ENCODE measurements around the gene GPAT3.
A peak's percentile ranks its signal among the peaks of the same experiment; 100 is the strongest.
"Not testable (repeated sequence)": the region's sequence is repeated elsewhere in the genome, so short reads cannot be mapped to it uniquely, and the experiment has no call there.

The GPAT3 gene

GRCh38 chr4:83498187-83498586 is 37.7 kb upstream of the GPAT3 start:
- H3K36me3 ChIP-seq (ENCODE audit: control insufficient read depth, insufficient read depth, low read length): no peaks in the 10 kb centered on the region
- TF ChIP-seq, protein P1, sequence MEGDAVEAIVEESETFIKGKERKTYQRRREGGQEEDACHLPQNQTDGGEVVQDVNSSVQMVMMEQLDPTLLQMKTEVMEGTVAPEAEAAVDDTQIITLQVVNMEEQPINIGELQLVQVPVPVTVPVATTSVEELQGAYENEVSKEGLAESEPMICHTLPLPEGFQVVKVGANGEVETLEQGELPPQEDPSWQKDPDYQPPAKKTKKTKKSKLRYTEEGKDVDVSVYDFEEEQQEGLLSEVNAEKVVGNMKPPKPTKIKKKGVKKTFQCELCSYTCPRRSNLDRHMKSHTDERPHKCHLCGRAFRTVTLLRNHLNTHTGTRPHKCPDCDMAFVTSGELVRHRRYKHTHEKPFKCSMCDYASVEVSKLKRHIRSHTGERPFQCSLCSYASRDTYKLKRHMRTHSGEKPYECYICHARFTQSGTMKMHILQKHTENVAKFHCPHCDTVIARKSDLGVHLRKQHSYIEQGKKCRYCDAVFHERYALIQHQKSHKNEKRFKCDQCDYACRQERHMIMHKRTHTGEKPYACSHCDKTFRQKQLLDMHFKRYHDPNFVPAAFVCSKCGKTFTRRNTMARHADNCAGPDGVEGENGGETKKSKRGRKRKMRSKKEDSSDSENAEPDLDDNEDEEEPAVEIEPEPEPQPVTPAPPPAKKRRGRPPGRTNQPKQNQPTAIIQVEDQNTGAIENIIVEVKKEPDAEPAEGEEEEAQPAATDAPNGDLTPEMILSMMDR (IDR thresholded peaks at IDR 0.05; ENCODE audit: insufficient read depth, low read length, poor library complexity, severe bottlenecking): no peak
- no peak for DNase-seq (ENCODE audit: extremely low read depth, insufficient read length)
- no peak overlapping the region for H3K4me3 ChIP-seq (replicated peaks; ENCODE audit: low read depth, low read length)
- no peaks in the 10 kb centered on the region for H3K27me3 ChIP-seq (replicated peaks; ENCODE audit: control insufficient read depth, insufficient read depth, low read length)

DNA sequence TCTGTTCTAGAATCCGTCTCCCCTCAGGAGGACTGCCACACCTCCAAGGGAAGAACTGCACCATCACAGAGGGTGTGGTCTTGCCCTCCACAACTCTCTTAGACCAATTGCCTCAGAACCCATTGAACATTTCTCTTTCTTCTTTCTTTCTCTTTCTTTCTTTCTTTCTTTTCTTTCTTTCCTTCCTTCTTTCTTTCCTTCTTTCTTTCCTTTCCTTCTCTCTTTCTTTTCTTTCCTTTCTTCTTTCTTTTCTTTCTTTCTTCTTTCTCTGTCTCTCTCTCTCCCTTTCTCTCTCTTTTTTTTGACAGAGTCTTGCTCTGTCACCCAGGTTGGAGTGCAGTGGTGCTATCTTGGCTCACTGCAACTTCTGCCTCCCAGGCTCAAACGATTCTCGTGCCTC is 34.2 kb upstream of the GPAT3 start:
- H3K4me3 ChIP-seq (replicated peaks; ENCODE audit: low read depth, low read length); H3K36me3 ChIP-seq (ENCODE audit: control insufficient read depth, insufficient read depth, low read length); H3K27me3 ChIP-seq (replicated peaks; ENCODE audit: control insufficient read depth, insufficient read depth, low read length); DNase-seq (ENCODE audit: extremely low read depth, insufficient read length): not testable (repeated sequence)

DNA sequence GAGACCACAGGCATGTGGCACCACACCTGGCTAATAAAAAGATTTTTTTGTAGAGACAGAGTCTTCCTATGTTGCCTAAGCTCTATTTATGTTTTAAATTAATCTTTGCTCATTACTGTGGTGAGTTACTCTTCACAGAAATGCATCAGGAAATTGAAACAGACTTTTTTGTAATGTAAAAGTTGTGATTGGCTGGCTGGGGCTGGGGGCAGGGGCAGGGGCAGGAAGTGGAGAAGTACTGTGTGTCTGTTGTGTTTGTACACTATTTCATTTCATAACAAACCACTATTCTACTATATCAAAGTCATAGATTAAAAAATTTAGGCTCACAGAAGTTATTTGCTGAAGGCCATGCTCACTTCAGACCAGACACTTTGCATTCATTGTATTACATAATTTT is 31.9 kb upstream of the GPAT3 start:
- Histone ChIP-seq H3K4me3 (replicated peaks; ENCODE audit: low read depth, low read length) (no peak overlapping the region), H3K36me3 (ENCODE audit: control insufficient read depth, insufficient read depth, low read length) (no peaks in the 10 kb centered on the region), H3K27me3 (replicated peaks; ENCODE audit: control insufficient read depth, insufficient read depth, low read length) (no peaks in the 10 kb centered on the region)
- DNase-seq (ENCODE audit: extremely low read depth, insufficient read length): no peak
- TF ChIP-seq, protein P1 (IDR thresholded peaks at IDR 0.05; ENCODE audit: insufficient read depth, low read length, poor library complexity, severe bottlenecking): no peak

DNA sequence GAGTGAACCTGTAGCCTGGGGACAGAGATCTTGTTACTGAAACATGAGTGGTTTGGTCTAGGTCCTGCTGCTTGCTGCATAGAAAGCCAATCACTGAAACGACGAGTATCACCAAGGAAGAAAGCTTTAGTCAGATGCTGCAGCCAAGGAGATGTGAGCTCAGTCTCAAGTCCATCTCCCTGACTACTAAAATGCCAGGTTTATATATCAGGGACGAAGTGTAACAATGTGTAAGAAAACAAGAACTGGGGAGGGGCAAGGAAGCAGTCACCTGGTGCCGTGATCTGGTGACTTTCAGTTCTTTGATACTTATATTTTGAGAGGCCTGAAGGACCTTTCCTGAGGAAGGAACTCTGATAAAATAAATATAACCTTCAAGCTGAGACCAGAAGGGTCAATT is 31.4 kb upstream of the GPAT3 start:
- Histone ChIP-seq H3K36me3 (ENCODE audit: control insufficient read depth, insufficient read depth, low read length) (no peaks in the 10 kb centered on the region), H3K27me3 (replicated peaks; ENCODE audit: control insufficient read depth, insufficient read depth, low read length) (no peaks in the 10 kb centered on the region), H3K4me3 (replicated peaks; ENCODE audit: low read depth, low read length) (no peak overlapping the region)
- TF ChIP-seq, protein P1 (IDR thresholded peaks at IDR 0.05; ENCODE audit: insufficient read depth, low read length, poor library complexity, severe bottlenecking): no peak
- DNase-seq (ENCODE audit: extremely low read depth, insufficient read length): no peak

GRCh38 chr4:83504996-83505395 is 30.9 kb upstream of the GPAT3 start:
- no peaks in the 10 kb centered on the region for H3K36me3 ChIP-seq (ENCODE audit: control insufficient read depth, insufficient read depth, low read length)
- TF ChIP-seq, protein P1 (IDR thresholded peaks at IDR 0.05; ENCODE audit: insufficient read depth, low read length, poor library complexity, severe bottlenecking): no peak
- no peak overlapping the region for H3K4me3 ChIP-seq (replicated peaks; ENCODE audit: low read depth, low read length)
- no peaks in the 10 kb centered on the region for H3K27me3 ChIP-seq (replicated peaks; ENCODE audit: control insufficient read depth, insufficient read depth, low read length)
- no peak for DNase-seq (ENCODE audit: extremely low read depth, insufficient read length)

- H3K4me3 ChIP-seq (replicated peaks; ENCODE audit: low read depth, low read length); DNase-seq (ENCODE audit: extremely low read depth, insufficient read length); H3K36me3 ChIP-seq (ENCODE audit: control insufficient read depth, insufficient read depth, low read length); H3K27me3 ChIP-seq (replicated peaks; ENCODE audit: control insufficient read depth, insufficient read depth, low read length): not testable (repeated sequence)
- TF ChIP-seq, protein P1 (IDR thresholded peaks at IDR 0.05; ENCODE audit: insufficient read depth, low read length, poor library complexity, severe bottlenecking): peak; percentile 72
These were observed 26.7 kb upstream of the GPAT3 start for GRCh38 chr4:83509156-83509585.
